ENCODE data around the gene ADGRE2.
A peak's percentile ranks its signal among the peaks of the same experiment; 100 is the strongest.
"Not testable (repeated sequence)": the region's sequence is repeated elsewhere in the genome, so short reads cannot be mapped to it uniquely, and the experiment has no call there.

Gene ADGRE2

GRCh38 chr19:14786421-14786851 is 8.1 kb upstream of the ADGRE2 start:
- peak; percentile 73 for DNase-seq (ENCODE audit: extremely low spot score)
- ChIA-PET POLR2A (no interaction called here), CTCF (interaction anchor here (0.5 to 1.5 kb wide), 6 partner anchors 10 to 368 kb away, joined by 3 to 17 read pairs (median 4); partner anchors contain the start of gene ZNF333)
- TF ChIP-seq L3MBTL2 (conservative IDR thresholded peaks at IDR 0.05) (peak; percentile 57; the same call in 1 of the 2 replicates), NFRKB (IDR thresholded peaks at IDR 0.05) (no peak)

GRCh38 chr19:14785102-14785793 is 6.9 kb upstream of the ADGRE2 start:
- CTCF ChIA-PET = interaction anchor here (1.5 kb wide), 2 partner anchors 9 to 12 kb away, joined by 9 to 17 read pairs; no protein-coding TSS in a partner anchor
- POLR2A ChIA-PET; DNase-seq (ENCODE audit: extremely low spot score): not testable (repeated sequence)

- CTCF ChIA-PET; POLR2A ChIA-PET; DNase-seq (ENCODE audit: extremely low spot score): not testable (repeated sequence)
Observed at GRCh38 chr19:14784730-14785101, 6.4 kb upstream of the ADGRE2 start.

GRCh38 chr19:14783410-14783998 is 5.1 kb upstream of the ADGRE2 start:
- DNase-seq (ENCODE audit: extremely low spot score); CTCF ChIA-PET; POLR2A ChIA-PET: not testable (repeated sequence)

- no peak for TF ChIP-seq NFRKB (IDR thresholded peaks at IDR 0.05)
- TF ChIP-seq L3MBTL2 (conservative IDR thresholded peaks at IDR 0.05) = no peak
- no peak for TF ChIP-seq FOXK2 (IDR thresholded peaks at IDR 0.05)
- no peak for TF ChIP-seq LEF1 (IDR thresholded peaks at IDR 0.05; ENCODE audit: borderline replicate concordance)
- no peak for TF ChIP-seq PKNOX1 (IDR thresholded peaks at IDR 0.05)
- no peak for TF ChIP-seq TARDBP (IDR thresholded peaks at IDR 0.05)
- TF ChIP-seq FOXA1 (IDR thresholded peaks at IDR 0.05) = no peak
- TF ChIP-seq ELF4 (IDR thresholded peaks at IDR 0.05) = no peak
- no peak for TF ChIP-seq FOXM1 (IDR thresholded peaks at IDR 0.05; ENCODE audit: borderline replicate concordance)
- TF ChIP-seq ARNT (IDR thresholded peaks at IDR 0.05) = no peak
- CTCF ChIA-PET = no interaction called here
Observed at GRCh38 chr19:14782626-14783409, 4.5 kb upstream of the ADGRE2 start.

GRCh38 chr19:14781713-14782536 is 3.6 kb upstream of the ADGRE2 start:
- CTCF ChIA-PET; POLR2A ChIA-PET; DNase-seq (ENCODE audit: extremely low spot score): not testable (repeated sequence)

More at GRCh38 chr19:14782626-14783409, 4.5 kb upstream of the ADGRE2 start:
- DNase-seq (ENCODE audit: extremely low spot score) = no peak
- POLR2A ChIA-PET = no interaction called here

- CTCF ChIA-PET, POLR2A ChIA-PET: not testable (repeated sequence)
Observed at GRCh38 chr19:14780622-14781225, 2.4 kb upstream of the ADGRE2 start.

GRCh38 chr19:14779151-14779550 is 791 bp upstream of the ADGRE2 start:
- TF ChIP-seq L3MBTL2 (conservative IDR thresholded peaks at IDR 0.05) (no peak), LEF1 (IDR thresholded peaks at IDR 0.05; ENCODE audit: borderline replicate concordance) (no peak), FOXM1 (IDR thresholded peaks at IDR 0.05; ENCODE audit: borderline replicate concordance) (no peak)
- CTCF ChIA-PET = no interaction called here
- POLR2A ChIA-PET = no interaction called here
- DNase-seq (ENCODE audit: extremely low spot score) = no peak

More at GRCh38 chr19:14780622-14781225, 2.4 kb upstream of the ADGRE2 start:
- not testable (repeated sequence) for DNase-seq (ENCODE audit: extremely low spot score)

- CTCF ChIA-PET = interaction anchor here (3.2 kb wide), 1 partner anchor 9 kb away, joined by 17 read pairs; no protein-coding TSS in a partner anchor
- POLR2A ChIA-PET; DNase-seq (ENCODE audit: extremely low spot score): not testable (repeated sequence)
Observed at GRCh38 chr19:14777645-14778044, 715 bp downstream of the ADGRE2 start.

Data from HEK293T (cell line).